Measurements from ENCODE around the gene NEUROG2. TPM values are rescaled to one million over a fixed set of nuclear protein-coding genes. Genes with fewer than 3 reads are reported as not detected.
A peak's percentile ranks its signal among the peaks of the same experiment; 100 is the strongest.
"Not testable (repeated sequence)": the region's sequence is repeated elsewhere in the genome, so short reads cannot be mapped to it uniquely, and the experiment has no call there.

Gene NEUROG2
- total RNA-seq, 2 donors from 2014 or later = not detected

GRCh38 chr4:112515198-112516065 lies 548 bp downstream of the NEUROG2 start:
- peaks cover 83% of the 10 kb centered on the region for H3K27me3 Mint-ChIP-seq
- ATAC-seq (replicated peaks) = peak; percentile 75
- no peaks in the 10 kb centered on the region for H3K9me3 Mint-ChIP-seq
- H3K4me3 Mint-ChIP-seq = peak overlapping the region; percentile 78
- peaks cover 31% of the 10 kb centered on the region for H3K4me1 Mint-ChIP-seq
- H3K36me3 Mint-ChIP-seq (ENCODE audit: low read depth) = peaks cover 13% of the 10 kb centered on the region
- no peak overlapping the region for H3K27ac Mint-ChIP-seq

- Mint-ChIP-seq H3K36me3 (ENCODE audit: low read depth) (peaks cover 13% of the 10 kb centered on the region), H3K4me3 (peak overlapping the region; percentile 78), H3K27ac (no peak overlapping the region), H3K4me1 (peaks cover 32% of the 10 kb centered on the region), H3K27me3 (peaks cover 80% of the 10 kb centered on the region), H3K9me3 (no peaks in the 10 kb centered on the region)
- ATAC-seq (replicated peaks) = no peak
These were observed 1.3 kb downstream of the NEUROG2 start for GRCh38 chr4:112514647-112515197.

- no peak for ATAC-seq (replicated peaks)
- no peaks in the 10 kb centered on the region for H3K9me3 Mint-ChIP-seq
- peaks cover 36% of the 10 kb centered on the region for H3K4me1 Mint-ChIP-seq
- H3K4me3 Mint-ChIP-seq = peak overlapping the region; percentile 78
- H3K27ac Mint-ChIP-seq = no peak overlapping the region
- H3K27me3 Mint-ChIP-seq = peaks cover 80% of the 10 kb centered on the region
- peaks cover 13% of the 10 kb centered on the region for H3K36me3 Mint-ChIP-seq (ENCODE audit: low read depth)
These were observed 1.9 kb downstream of the NEUROG2 start for GRCh38 chr4:112513971-112514646.

- H3K9me3 Mint-ChIP-seq = no peaks in the 10 kb centered on the region
- H3K4me3 Mint-ChIP-seq = no peak overlapping the region
- H3K36me3 Mint-ChIP-seq (ENCODE audit: low read depth) = peaks cover 13% of the 10 kb centered on the region
- peaks cover 75% of the 10 kb centered on the region for H3K27me3 Mint-ChIP-seq
- peaks cover 32% of the 10 kb centered on the region for H3K4me1 Mint-ChIP-seq
- H3K27ac Mint-ChIP-seq = no peak overlapping the region
- no peak for ATAC-seq (replicated peaks)
These were observed 4.2 kb downstream of the NEUROG2 start for GRCh38 chr4:112511803-112512118.

- ATAC-seq (replicated peaks) = no peak
- peaks cover 27% of the 10 kb centered on the region for H3K4me1 Mint-ChIP-seq
- H3K27me3 Mint-ChIP-seq = peaks cover 75% of the 10 kb centered on the region
- peaks cover 13% of the 10 kb centered on the region for H3K36me3 Mint-ChIP-seq (ENCODE audit: low read depth)
- H3K27ac Mint-ChIP-seq = no peak overlapping the region
- H3K9me3 Mint-ChIP-seq = no peaks in the 10 kb centered on the region
- H3K4me3 Mint-ChIP-seq = peak overlapping the region; percentile 13
These were observed 4.7 kb downstream of the NEUROG2 start for GRCh38 chr4:112511093-112511802.

GRCh38 chr4:112510291-112511092 lies 5.5 kb downstream of the NEUROG2 start:
- Mint-ChIP-seq H3K36me3 (ENCODE audit: low read depth) (peaks cover 13% of the 10 kb centered on the region), H3K9me3 (no peaks in the 10 kb centered on the region), H3K4me3 (peak overlapping the region; percentile 52), H3K27ac (no peak overlapping the region), H3K27me3 (peaks cover 75% of the 10 kb centered on the region), H3K4me1 (peaks cover 23% of the 10 kb centered on the region)
- ATAC-seq (replicated peaks) = no peak

GRCh38 chr4:112509243-112510141 lies 6.5 kb downstream of the NEUROG2 start:
- H3K9me3 Mint-ChIP-seq = no peaks in the 10 kb centered on the region
- peaks cover 22% of the 10 kb centered on the region for H3K4me1 Mint-ChIP-seq
- H3K27ac Mint-ChIP-seq = no peak overlapping the region

GRCh38 chr4:112508356-112508755 lies 7.6 kb downstream of the NEUROG2 start:
- Mint-ChIP-seq H3K27me3 (peaks cover 67% of the 10 kb centered on the region), H3K36me3 (ENCODE audit: low read depth) (peaks cover 6% of the 10 kb centered on the region), H3K9me3 (no peaks in the 10 kb centered on the region), H3K4me1 (peaks cover 16% of the 10 kb centered on the region), H3K27ac (no peak overlapping the region), H3K4me3 (peak overlapping the region; percentile 52)
- no peak for ATAC-seq (replicated peaks)

More at GRCh38 chr4:112509243-112510141, 6.5 kb downstream of the NEUROG2 start:
- peaks cover 12% of the 10 kb centered on the region for H3K36me3 Mint-ChIP-seq (ENCODE audit: low read depth)
- peaks cover 72% of the 10 kb centered on the region for H3K27me3 Mint-ChIP-seq
- no peak for ATAC-seq (replicated peaks)
- H3K4me3 Mint-ChIP-seq = peak overlapping the region; percentile 52

- H3K4me3 Mint-ChIP-seq = no peak overlapping the region
- peaks cover 60% of the 10 kb centered on the region for H3K27me3 Mint-ChIP-seq
- H3K27ac Mint-ChIP-seq = no peak overlapping the region
- ATAC-seq (replicated peaks) = no peak
- peaks cover 9% of the 10 kb centered on the region for H3K4me1 Mint-ChIP-seq
- no peaks in the 10 kb centered on the region for H3K36me3 Mint-ChIP-seq (ENCODE audit: low read depth)
- H3K9me3 Mint-ChIP-seq = no peaks in the 10 kb centered on the region
These were observed 11.2 kb downstream of the NEUROG2 start for GRCh38 chr4:112504807-112505206.

- no peaks in the 10 kb centered on the region for H3K4me1 Mint-ChIP-seq
- no peak for ATAC-seq (replicated peaks)
These were observed 13.1 kb downstream of the NEUROG2 start for GRCh38 chr4:112502871-112503270.

GRCh38 chr4:112492321-112492720 lies 23.7 kb downstream of the NEUROG2 start:
- peaks cover 5% of the 10 kb centered on the region for H3K9me3 Mint-ChIP-seq
- peak; percentile 44 for ATAC-seq (replicated peaks)
- no peak overlapping the region for H3K4me3 Mint-ChIP-seq
- no peaks in the 10 kb centered on the region for H3K4me1 Mint-ChIP-seq
- peaks cover 13% of the 10 kb centered on the region for H3K27me3 Mint-ChIP-seq
- H3K36me3 Mint-ChIP-seq (ENCODE audit: low read depth) = no peaks in the 10 kb centered on the region
- no peak overlapping the region for H3K27ac Mint-ChIP-seq

More at GRCh38 chr4:112502871-112503270, 13.1 kb downstream of the NEUROG2 start:
- H3K36me3 Mint-ChIP-seq (ENCODE audit: low read depth) = no peaks in the 10 kb centered on the region
- no peak overlapping the region for H3K27ac Mint-ChIP-seq
- H3K9me3 Mint-ChIP-seq = no peaks in the 10 kb centered on the region
- H3K27me3 Mint-ChIP-seq = peaks cover 41% of the 10 kb centered on the region
- no peak overlapping the region for H3K4me3 Mint-ChIP-seq

- not testable (repeated sequence) for ATAC-seq (replicated peaks); H3K4me1 Mint-ChIP-seq; H3K9me3 Mint-ChIP-seq; H3K4me3 Mint-ChIP-seq; H3K36me3 Mint-ChIP-seq (ENCODE audit: low read depth); H3K27ac Mint-ChIP-seq
- peaks cover 17% of the 10 kb centered on the region for H3K27me3 Mint-ChIP-seq
These were observed 25.2 kb downstream of the NEUROG2 start for GRCh38 chr4:112490808-112491207.

- H3K4me1 Mint-ChIP-seq = no peaks in the 10 kb centered on the region
- ATAC-seq (replicated peaks) = no peak
- peaks cover 16% of the 10 kb centered on the region for H3K27me3 Mint-ChIP-seq
- H3K36me3 Mint-ChIP-seq (ENCODE audit: low read depth) = no peaks in the 10 kb centered on the region
- no peak overlapping the region for H3K4me3 Mint-ChIP-seq
- H3K9me3 Mint-ChIP-seq = peaks cover 9% of the 10 kb centered on the region
- H3K27ac Mint-ChIP-seq = no peak overlapping the region
These were observed 30.1 kb downstream of the NEUROG2 start for GRCh38 chr4:112485930-112486329.
